ENCODE data around the gene ST3GAL2.

- TF ChIP-seq CTCF (IDR thresholded peaks at IDR 0.05), result no peak
- TF ChIP-seq POLR2AphosphoS5 (IDR thresholded peaks at IDR 0.05), result no peak
These were observed 38.9 kb downstream of the ST3GAL2 start for GRCh38 chr16:70399951-70400350.
